Measurements from ENCODE around the gene SNX27.
"Not testable (repeated sequence)": the region's sequence is repeated elsewhere in the genome, so short reads cannot be mapped to it uniquely, and the experiment has no call there.

Gene SNX27

DNA sequence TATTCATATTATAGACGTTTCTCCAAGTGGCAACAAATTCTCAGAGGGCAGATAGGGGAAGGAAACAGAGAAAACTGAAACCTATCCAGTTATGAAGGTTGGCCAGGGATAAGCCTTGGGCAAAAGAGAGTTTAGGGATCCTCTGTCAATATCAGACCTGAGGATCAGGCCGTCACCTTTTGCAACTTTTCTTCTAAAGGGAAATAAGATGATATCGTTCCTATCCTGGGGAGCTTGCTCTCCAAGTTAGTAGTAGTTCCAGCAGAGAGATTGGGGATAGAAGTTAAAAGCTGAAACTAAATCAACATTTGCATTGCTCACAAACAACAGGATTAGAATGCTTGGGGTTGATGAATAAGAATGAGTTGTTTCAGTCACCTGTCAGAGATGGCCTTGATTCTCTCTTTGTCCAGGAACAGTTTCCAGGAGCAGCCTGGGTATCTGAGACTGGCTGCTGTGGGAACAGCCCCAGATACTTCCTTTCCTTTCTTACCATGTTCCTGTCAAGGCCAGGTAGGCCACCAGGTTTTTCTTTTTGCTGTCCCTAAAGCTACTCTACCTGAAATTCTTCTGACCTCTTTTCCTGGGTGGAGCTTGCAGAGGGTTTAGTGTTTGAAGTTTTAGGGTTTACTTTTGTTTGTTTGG, 112.0 kb downstream of the SNX27 start:
- no peak for DNase-seq (ENCODE audit: low read depth)

DNA sequence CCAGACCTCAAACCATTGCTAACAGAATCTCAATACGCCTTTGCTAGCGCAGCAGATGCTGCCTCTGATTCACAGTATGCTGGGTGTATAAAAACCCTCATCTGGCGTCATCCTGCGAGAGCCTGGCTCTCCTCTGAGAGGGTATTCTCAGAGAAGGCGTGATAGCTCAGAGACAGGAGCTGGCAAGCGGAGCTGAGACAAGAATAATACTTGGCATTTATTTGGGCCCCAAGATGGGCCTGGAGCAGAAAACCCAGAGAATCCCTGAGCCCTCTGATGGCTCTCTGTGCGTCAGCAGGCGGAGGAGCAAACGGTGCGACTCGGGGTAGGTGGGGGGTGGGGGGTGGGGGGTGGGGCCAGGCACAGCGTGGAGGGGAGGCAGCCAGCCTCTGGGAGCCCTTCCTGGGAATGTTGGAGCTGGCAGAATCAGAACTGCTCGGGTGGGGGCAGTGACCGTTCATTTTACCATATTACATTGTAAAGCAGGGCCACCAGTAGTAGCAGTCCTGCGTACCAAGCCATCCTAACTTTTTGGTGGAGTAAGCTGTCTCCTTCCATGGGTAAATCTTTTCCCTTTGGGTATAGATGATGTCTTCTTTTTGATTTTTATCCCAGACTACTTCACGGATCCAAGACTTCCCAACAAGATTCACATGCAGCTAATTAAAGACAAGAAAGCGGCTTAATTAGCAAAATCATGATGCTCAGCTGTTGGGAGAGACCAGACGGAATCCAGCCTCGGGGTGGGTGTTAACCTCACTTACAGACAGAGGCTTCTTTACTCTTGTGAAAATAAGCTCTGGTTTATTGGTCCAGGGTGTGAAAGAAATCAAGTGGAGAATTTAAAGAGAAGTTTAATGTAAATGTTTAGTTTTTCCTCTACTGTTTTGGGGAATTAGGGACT, 116.6 kb downstream of the SNX27 start:
- DNase-seq (ENCODE audit: low read depth) = no peak

GRCh38 chr1:151729157-151729965, 117.5 kb downstream of the SNX27 start:
- no peak for DNase-seq (ENCODE audit: low read depth)

GRCh38 chr1:151729966-151730291, 118.1 kb downstream of the SNX27 start:
- no peak for DNase-seq (ENCODE audit: low read depth)

DNA sequence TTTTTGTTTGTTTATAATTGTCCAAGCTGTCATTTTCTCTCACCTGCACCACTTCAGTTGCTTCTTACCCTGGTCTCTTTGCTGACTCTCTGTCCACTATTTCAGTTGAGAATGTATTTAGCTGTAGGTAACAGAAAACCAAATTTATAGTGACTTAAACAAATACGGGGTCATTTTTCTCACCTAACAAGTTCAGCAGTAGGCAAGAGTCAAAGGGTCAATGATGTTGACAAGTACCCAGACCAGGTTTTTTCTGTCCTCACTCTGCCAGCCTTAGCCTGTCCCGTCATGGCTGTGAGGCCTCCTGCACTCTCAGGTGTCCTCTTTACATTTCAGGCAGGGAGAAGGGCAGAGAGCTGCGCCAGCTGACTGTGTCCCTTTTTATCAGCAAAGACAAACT, 121.3 kb downstream of the SNX27 start:
- no peak for DNase-seq (ENCODE audit: low read depth)

- DNase-seq (ENCODE audit: low read depth) = not testable (repeated sequence)
These were observed 122.1 kb downstream of the SNX27 start for GRCh38 chr1:151733995-151734394.

DNA sequence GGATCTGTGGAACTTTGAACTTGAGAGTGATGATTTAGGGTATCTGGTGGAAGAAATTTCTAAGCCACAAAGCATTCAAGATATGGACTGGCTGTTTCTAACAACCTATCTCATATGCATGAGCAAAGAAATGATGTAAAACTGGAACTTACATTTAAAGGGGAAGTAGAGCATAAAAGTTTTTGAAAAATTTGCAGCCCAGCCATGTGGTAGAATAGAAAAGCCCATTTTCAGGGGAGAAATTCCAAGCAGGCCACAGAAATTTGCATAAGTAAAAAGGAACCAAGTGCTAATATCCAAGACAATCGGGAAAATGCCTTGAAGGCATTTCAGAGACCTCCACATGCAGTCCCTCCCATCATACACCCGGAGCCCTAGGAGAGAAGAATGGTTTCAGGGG, 125.2 kb downstream of the SNX27 start:
- no peak for DNase-seq (ENCODE audit: low read depth)

GRCh38 chr1:151737479-151737878, 125.6 kb downstream of the SNX27 start:
- DNase-seq (ENCODE audit: low read depth) = no peak

GRCh38 chr1:151739590-151740355, 127.9 kb downstream of the SNX27 start:
- no peak for DNase-seq (ENCODE audit: low read depth)

DNA sequence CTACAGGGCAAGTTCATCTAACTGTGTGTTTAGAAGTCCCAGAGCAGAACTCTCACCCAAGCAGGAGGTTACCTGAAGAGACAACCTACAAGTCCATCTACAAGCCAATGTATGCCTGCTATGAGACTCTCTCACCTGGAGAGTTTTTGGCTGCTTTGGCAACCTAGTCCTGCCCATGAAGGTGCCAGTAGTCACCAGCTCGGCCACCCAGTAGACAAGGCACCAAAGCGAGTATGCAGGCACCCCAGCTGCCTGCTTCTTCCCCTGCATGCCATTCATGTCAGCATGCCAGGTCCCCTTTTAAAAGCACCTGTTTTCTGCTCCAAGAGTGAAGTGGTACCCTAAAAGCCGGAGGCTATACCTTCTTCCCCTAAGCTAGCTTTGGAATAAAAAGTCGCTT, 129.7 kb downstream of the SNX27 start:
- no peak for DNase-seq (ENCODE audit: low read depth)
